Retina (tissue), 1 donor: ENCODE results near the gene EFCAB6.

Experiments used
- DNase-seq: peaks from one replicate; pipeline ENCODE4 v3.0.0-alpha.2; 2016

The EFCAB6 gene

DNA sequence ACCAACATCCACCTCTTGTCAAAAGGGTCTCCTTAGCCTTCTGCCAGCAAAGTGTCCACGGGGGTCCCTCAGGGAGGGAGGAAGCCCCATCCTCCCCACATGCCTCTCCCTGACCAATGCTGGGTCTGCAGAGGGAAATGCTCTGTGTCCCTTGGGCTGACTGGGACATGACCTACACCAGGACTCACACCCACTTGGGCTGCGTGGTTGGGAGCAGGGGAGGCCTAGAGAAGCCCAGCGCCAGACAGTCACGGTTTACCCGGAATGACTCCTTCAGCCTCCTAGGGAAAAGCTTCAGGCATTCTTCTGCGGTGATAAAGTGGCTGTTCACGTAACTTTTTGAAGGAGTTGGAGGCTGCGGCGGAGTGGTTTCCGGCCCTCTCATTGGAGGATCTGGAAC lies 180.3 kb downstream of the EFCAB6 start:
- no peak for DNase-seq

DNA sequence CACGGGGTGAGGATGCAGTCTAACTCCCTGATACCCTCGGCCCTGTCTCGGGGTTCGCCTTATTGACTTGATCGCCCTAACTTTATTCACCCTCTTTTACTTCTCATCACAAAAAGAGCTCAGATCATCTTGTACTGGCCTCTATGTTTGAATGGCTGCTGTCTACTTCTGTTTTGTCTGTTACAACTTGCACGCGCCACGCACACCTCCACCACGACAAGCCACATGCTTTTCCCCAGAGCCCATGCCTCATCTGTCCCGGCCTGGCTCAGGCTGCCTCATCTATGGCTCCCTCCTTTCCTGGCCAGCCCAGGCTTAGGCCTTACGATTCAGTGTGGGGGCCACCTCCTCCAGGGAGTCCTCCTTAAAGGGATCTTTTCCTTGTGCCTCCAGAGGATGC lies 180.9 kb downstream of the EFCAB6 start:
- no peak for DNase-seq

DNA sequence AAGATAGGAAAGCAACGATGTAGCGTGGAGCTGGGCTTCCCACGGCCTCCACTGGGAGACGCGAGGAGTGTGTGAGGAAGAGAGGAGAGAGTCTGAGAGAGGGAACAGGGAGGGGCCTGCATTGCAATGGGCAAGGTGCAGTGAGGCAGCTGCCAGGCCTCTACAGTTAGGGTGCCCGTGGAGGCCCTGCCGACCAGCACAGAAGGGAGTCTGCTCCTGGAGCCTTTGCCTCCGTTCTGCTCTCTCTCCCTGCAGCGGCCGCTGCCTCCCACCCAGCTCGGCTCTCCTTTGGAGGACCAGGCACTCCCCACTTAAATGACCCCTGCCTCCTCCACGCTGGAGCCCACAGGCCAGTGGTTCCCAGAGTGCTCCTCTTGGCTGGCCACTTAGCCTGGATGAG lies 181.7 kb downstream of the EFCAB6 start:
- DNase-seq = no peak

DNA sequence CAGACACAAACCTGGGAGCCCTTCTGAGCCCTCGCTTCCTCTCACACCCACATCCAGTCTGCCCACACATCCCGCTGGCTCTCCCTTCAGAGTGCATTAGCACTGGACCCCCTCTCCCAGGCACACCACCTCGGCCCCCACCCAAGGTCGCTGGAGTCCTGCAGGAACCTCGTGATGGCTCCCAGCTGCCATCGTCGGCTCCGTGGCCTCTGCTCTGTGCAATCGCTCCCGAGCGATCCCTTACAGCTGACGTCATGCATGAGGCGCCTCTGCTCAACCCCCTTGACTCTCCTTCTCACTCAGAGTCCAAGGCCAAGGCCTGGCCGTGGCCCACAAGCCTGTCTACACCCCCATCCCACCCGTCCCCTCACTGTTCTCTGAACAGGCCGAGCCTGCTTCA lies 183.9 kb downstream of the EFCAB6 start:
- DNase-seq = peak; percentile 46

DNA sequence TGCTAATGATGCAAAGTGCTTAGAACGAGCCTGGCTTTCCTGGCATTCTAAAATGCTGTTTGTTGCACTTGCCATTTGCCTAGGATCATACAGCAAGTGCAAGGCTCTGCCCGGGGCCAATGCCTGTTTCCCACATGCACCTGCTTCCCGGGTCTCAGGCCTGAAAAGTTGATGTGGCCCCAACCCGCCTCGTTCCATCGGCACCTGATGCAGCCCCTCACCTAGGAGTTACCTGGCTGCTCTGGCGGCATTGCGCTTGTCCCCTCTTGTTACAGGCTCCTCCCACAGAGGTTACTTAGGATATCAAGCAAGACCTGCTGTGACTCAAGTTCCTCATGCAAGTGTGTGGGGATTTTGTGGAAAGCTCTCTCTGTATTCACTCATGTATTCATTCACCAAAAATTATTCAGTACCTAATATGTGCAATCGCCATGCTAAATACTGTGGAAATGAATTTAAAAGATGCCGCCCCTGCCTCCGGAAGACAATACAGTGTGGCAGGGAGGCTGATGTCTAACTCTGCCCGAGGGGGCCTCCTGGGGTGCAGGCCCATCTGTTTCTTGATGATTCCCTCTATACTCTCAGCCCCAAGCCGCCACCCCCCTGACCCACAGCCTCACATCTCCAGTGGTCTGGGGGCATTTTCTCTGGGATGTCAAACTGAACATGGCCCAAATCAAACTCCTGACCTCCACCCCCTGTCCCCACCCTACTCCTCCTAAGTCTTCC lies 184.5 kb downstream of the EFCAB6 start:
- DNase-seq = no peak

DNA sequence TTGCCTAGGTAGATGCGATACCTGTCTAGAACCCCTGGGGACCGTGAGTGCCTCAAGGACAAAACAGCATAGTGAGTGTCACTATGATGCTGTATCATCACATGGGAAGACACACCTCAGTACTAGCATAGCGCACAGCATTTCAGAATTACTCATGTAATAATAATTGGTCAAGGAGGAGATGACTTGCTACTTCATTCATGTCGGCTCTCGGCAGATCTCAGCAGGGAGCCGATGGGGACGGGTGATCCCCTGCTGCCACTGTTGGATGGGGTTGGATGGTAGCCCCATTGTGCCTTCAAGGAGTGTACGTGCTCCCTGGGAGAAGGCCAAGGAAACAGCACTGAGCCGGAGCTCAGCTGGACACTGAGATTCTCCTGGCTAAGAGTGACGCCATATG lies 186.9 kb downstream of the EFCAB6 start:
- no peak for DNase-seq

DNA sequence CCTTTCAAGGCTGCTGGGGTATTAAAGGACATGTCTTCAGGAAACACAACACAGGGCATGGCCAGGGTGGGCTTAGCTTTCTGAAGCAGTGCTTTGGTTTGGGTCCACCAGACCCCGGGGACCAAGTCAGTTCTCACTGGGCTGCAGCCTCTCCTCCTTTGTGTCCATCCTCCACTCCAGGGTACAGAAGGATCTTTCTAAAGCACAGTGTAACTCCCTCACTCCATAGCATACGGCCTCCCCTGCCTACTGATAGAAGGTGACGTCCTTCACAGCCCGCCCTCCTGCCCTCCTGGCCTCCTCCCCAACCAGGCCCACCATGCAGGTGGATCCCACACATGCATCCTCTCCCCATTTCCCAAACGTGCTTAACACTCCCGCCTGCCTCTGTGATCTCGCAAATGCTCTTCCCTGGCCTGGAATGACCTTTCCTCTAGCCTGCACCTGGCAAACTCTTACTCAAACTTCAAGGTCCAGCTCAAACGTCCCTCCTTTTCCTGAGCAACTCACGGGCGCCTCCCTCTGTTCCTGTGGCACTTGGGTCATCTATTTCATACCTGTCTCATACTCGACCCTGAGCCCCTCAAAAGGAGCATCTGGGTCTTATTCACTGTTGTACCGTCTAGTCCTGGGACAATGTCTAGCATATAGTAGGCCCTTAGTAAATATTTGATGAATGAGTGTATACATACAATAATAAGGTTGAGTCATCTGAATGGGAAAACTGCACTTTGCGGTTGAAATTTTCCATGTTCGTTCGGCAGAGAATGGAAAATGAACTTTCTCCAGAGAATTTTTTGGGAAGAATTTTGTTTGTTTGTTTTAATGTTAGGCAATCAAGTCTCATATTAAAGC lies 187.7 kb downstream of the EFCAB6 start:
- no peak for DNase-seq

DNA sequence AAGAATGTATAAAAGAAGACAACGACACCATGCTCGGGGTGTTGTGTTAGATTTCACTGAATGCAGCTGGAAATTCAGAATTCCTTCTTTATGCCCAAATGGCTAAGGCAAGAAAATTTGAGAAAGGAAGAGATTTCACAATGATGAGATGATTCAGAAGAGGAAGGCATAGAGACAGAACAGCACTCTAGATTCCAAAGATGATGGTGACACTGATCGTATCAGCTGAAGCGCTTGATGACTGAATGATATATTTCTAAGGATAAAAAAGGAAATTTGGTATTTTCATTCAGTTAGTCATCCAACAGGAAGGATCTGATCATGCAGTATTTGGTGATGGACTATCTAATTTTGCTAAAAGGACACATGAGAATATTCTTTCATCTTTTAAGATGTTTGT lies 189.2 kb downstream of the EFCAB6 start:
- DNase-seq = no peak

DNA sequence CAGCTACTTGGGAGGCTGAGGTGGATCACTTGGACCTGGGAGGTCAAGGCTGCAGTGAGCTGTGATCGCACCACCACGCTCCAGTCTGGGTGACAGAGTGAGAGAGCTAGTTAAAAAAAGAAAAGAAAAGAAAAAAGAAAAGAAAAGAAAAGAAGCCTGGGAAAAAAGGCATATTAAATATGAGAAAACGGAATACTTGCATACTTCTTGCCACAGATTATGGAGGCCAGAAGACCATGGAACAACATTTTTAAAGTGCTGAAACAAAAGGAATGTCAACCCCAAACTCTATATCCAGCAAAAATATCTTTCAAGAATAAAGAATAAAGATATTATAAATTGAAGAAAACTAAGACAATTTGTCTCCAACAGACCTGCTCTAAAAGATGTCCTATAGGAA lies 191.9 kb downstream of the EFCAB6 start:
- no peak for DNase-seq

DNA sequence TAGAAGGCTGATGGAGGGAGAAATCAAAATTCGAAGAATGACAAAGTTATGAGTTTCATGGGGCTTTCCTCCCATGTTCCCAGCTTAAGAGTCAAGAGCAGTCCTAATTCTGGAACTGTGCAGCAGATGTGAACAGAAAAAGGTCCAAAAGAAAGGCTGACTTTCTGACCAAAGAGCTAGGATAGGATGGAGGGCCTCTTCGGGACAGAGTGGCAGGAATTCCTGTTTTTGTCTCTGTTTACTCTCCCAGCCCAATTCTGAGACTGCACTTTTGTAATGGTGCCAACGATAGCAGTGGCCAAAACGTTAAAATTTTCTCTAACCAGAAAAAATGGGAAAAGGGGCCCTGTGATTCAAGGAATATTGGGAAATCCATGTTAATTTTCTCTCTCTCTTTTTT lies 193.6 kb downstream of the EFCAB6 start:
- no peak for DNase-seq

DNA sequence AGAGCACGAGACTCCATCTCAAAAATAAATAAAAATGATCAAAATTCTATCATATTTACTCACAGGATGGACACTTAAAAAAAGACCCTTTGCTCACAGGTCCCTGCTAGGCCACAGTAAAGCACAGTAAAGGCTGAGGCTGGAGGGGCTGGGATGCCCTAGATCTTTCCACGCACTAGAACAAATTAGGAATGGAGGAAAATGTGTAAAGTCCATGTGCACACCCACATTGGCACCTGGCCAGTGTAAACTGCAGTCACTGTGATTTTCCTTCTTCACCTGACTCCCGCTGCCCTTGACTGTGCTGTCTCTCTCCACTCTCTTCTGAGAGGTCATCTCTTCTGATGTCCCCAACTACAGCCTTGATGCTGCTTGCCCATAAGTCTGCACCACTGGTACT lies 195.5 kb downstream of the EFCAB6 start:
- no peak for DNase-seq

DNA sequence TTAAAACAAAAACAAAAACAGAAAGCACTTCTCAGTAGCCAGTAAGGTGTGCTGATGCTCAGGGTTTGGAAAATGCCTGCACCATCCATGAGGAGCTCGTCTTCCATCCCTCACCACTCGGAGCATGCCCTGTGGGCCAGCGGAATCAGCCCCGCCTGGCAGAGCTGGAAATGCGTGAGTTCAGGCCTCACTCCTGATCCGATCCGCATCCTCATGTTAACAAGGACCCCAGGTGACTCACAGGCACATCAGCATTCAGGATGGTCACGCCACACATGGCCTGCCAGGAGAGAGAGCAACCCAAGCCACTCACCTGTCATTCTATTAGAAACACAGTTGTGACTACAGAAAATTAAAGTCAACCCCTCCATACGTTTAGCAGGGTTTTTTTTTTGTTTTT lies 211.8 kb downstream of the EFCAB6 start:
- DNase-seq = no peak

DNA sequence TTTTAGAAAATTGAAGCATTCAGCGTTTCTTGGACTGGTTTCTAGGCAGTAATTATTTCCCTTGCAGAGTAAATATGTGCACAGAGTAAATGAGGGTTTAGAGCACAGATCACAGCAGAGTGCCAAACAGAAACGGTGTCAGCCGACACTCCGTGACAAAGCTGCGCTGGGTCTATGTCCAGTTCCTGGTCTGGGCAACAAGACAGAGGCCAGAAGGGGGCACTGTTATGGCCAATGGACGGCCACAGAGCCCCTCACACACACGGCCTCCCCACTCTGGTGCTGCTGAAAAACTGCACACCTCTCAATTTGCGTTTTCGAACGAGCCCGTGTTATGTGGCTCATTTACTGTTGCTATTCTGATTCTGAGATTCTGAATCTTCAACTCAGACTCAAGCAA lies 219.6 kb downstream of the EFCAB6 start:
- DNase-seq = no peak

DNA sequence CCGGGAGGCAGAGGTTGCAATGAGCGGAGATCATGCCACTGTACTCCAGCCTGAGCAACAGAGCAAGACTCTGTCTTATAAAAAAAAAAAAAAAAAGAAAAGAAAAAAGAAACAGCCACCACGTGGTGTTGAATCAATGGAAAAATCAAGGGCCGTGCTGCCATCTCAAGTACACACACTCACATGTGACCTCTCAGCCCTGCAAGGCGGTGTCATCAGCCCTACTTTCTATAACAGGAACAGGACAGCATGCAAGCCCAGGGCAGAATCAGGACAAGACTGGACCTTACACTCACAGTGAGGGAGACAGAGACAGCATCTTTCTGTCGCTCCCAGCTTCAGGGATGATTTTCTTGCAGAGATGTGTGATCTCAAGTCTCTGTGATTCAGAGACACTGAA lies 220.7 kb downstream of the EFCAB6 start:
- no peak for DNase-seq

DNA sequence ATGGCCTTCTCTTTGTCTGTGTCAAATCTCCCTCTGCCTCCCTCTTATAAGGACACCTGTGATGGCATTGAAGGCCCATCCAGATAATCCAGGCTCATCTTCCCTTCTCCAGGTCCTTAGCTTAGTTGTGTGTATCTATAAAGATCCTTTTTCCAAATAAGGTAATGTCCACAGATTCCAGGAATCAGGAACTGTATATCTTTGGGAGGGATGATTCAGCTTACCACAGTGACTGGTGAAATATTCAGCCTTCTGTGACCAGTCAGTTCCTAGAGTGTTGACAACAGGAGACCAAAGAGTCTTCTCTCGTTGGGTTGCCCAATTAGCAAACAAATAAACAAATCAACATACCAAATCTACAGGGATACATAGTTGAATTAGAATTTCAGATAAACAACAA lies 224.5 kb downstream of the EFCAB6 start:
- DNase-seq = no peak

DNA sequence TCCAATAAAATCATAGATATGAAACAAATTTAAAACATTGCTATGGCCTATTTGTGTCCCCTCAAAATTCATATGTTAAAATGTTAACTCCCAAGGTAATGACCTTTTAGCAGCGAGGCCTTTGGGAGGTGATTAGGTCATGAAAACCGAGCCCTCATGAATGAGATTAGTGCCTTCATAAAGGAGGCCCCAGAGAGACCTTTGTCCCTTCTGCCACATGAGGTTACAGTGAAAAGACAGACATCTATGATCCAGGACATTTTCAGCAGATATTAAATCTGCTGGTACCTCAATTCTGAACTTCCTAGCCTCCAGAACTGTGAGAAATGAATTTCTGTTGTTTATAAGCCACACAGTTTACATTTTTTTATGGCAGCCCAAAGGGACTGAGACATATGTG lies 228.6 kb downstream of the EFCAB6 start:
- DNase-seq = no peak

DNA sequence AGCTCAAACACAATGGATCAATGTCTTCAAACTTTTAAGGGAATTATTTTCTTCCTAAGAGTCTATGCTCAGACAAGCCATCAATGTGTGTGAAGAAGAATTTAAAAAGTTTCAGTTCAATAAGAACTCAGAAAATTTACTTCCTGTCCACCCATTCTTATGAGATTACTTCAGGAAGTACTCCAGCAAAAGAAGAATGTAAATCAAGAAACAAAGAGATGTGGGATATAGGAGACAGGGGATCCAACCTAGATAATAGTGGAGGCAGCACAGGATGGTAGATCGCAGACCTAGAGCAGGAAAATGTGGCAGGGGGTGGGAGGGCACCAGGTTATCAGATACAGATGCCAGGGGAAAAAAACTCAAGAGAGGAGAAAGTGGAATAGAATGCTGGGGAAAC lies 229.7 kb downstream of the EFCAB6 start:
- no peak for DNase-seq

DNA sequence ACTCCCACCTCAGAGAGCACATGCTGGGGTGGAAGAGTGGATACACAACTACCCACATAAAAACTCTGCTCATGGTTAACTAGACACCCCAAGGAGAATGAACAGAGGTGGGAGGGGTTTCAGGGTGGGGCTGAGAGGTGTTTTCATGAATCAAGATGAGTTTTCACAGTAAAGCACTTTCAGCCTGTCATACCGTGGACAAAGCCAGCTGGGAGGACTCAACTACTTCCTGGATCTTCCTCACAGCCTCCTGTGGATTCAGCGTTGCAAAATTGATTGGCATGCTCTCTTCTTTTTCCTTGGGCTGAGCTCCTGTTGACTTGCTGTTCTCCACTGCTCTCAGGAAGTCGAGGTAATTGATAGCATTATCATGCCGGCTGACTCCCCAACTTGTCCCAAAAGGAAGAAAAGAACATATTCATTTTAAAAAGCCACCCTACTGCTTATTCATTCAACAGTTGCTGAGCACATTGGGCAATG lies 231.8 kb downstream of the EFCAB6 start:
- no peak for DNase-seq

DNA sequence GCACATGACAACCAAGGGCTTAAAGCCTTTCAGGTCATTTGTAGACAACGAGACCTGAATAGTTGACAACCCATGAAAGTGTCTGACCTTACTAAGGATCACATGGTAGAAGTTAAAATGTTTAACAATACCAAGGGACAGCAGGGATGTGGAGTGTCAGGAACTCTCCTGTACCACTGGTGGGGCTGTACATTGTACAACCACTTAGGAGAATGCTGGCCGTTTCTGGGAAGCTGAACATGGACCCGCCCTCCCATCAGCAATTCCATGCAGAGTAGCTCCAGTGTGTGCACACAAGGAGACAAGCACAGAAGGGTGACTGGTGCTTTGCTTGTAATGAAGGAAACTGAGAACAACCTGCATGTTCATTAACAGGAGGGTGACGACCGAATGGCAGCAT lies 237.4 kb downstream of the EFCAB6 start:
- no peak for DNase-seq

DNA sequence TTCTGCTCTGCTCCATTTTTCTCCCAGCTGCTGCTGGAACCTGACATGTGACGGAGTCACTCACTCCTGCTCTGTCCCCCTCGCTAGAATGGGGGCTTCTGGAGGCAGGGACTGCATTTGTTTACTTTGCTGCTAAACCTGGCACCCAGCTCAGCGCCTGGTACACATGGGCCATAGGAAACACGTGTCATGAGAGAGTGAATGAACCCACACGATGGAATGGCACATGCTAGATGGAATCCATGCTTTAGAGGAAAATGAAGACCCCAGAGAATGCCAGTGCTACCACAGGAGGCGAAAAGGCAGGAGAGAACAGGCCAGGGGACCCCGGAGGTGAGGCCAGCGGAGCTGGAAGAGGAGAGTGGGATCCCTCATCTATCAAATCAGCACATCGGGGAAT lies 239.4 kb downstream of the EFCAB6 start:
- DNase-seq = no peak

DNA sequence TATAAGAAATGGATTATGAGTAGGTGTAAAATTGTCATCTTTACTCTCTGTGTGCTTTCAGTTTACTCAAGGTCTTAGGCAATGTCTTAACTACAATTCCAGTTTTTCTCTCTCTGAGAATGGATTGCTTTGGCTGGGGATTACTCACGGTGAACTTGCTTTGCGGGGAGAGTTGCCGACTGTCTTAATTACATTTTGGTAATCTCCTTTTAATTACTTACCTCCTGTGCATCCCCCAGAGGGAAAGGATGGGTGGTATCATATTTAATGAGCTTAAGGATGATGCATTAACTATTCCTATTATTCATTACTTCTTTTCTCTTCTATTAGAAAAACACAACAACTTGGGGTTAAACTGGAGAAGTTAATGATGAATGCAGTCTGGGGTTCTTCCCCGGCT lies 240.9 kb downstream of the EFCAB6 start:
- DNase-seq = no peak

DNA sequence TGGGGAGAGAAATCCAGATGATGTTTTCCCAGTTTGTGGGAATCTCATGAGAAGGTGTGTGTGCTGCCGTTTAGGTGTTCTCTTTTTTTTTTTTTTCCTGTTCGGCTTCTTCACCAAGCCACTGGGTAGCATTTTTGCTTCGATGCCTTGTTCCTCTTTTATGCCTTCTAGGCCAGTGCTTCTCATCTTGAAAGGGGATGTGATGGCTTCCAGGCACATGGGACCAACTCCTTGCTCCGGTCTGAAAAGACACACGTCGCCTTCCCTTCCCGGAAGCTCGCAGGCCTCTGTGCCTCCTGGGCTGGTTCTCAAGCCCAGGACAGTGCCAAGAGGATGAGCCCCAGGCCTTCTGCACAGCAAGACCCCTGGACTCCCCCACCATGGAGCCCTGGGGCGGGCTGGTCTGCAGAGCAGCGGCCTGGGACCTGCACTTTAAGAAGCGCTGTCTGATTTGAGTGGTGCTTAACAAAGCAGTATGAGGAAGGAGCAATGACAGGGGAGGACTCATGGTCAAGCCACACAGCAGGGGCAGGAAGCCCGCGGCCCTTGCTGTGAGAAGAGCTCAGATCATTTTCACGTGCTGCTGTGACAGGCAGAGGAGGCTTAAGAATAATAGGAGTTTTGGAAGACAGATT lies 241.5 kb downstream of the EFCAB6 start:
- DNase-seq = peak; percentile 74

DNA sequence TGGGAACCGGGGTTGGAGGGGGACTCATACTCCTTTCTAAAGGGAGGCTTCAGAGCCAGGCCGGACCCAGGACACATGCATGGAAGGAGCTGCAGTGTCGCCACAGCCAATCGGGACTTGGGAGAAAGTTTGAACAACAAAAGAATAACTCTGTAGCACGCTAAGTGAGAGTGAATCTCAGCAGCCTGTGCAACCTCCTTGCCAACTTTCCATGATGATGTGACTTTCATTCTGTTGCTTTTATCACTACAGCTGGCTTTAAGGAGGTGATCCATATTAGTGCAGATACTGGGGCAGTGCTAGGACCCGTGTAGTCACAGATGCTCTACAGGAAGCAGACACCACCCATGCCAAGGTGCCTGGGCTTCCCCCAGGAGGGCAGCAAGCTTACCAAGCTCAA lies 243.0 kb downstream of the EFCAB6 start:
- DNase-seq = no peak
